Neural crest cell (in vitro differentiated cells): ENCODE results near the gene DDA1. TPM values are rescaled to one million over a fixed set of nuclear protein-coding genes. Genes with fewer than 3 reads are reported as not detected.

ENCODE experiments used
- DNase-seq: peaks from one replicate; pipeline ENCODE4 v3.0.0; 2021; ENCODE audit warnings: low read depth, mixed read lengths, low spot score
- H3K27ac Mint-ChIP-seq: one replicate; pipeline ENCODE4 v1.8.0; 2021; ENCODE audit warnings: mild to moderate bottlenecking, mixed read lengths; ENCODE audit not compliant: unreplicated experiment
- H3K27me3 Mint-ChIP-seq: 2 replicates; pipeline ENCODE4 v1.8.0; 2021; ENCODE audit warnings: low read depth, mild to moderate bottlenecking, mixed read lengths
- H3K36me3 Mint-ChIP-seq: 2 replicates; pipeline ENCODE4 v1.8.0; 2021; ENCODE audit warnings: low read depth, mild to moderate bottlenecking, mixed read lengths
- H3K4me1 Mint-ChIP-seq: 2 replicates; pipeline ENCODE4 v1.8.0; 2021; ENCODE audit warnings: mixed read lengths
- H3K4me3 Mint-ChIP-seq: one replicate; pipeline ENCODE4 v1.8.0; 2021; ENCODE audit warnings: mild to moderate bottlenecking, mixed read lengths
- H3K9me3 Mint-ChIP-seq: 2 replicates; pipeline ENCODE4 v1.8.0; 2021; ENCODE audit warnings: mixed read lengths
- CTCF ChIP-seq: fragments of 200-600 bp; sonication (generic); conservative IDR thresholded peaks from 2 replicates; pipeline ENCODE4 v1.5.0; 2021; ENCODE audit warnings: antibody characterized with exemption, mild to moderate bottlenecking
- total RNA-seq: library from RNA; stranded (reverse); gene quantifications from 2 replicates; pipeline ENCODE4 v1.2.1, GENCODE V29; 2021

DDA1 gene
- total RNA-seq, 1 donor from 2014 or later, result 44.9 TPM

GRCh38 chr19:17331045-17331558 lies 21.7 kb downstream of the DDA1 start:
- Mint-ChIP-seq H3K4me3 (peak overlapping the region; percentile 63), H3K27me3 (peaks cover 26% of the 10 kb centered on the region), H3K9me3 (no peaks in the 10 kb centered on the region), H3K27ac (no peak overlapping the region), H3K36me3 (peaks cover 11% of the 10 kb centered on the region), H3K4me1 (peaks cover 23% of the 10 kb centered on the region)
- TF ChIP-seq CTCF, result no peak
- DNase-seq, result no peak

- H3K4me3 Mint-ChIP-seq, result peak overlapping the region; percentile 83
- H3K27me3 Mint-ChIP-seq, result peaks cover 26% of the 10 kb centered on the region
- no peaks in the 10 kb centered on the region for H3K9me3 Mint-ChIP-seq
- H3K27ac Mint-ChIP-seq, result no peak overlapping the region
- peaks cover 11% of the 10 kb centered on the region for H3K36me3 Mint-ChIP-seq
- no peak for DNase-seq
- TF ChIP-seq CTCF, result no peak
- peaks cover 27% of the 10 kb centered on the region for H3K4me1 Mint-ChIP-seq
These were observed 23.0 kb downstream of the DDA1 start for GRCh38 chr19:17332360-17332676.

GRCh38 chr19:17332677-17333581 lies 23.6 kb downstream of the DDA1 start:
- no peak for DNase-seq
- Mint-ChIP-seq H3K4me1 (peaks cover 23% of the 10 kb centered on the region), H3K4me3 (peak overlapping the region; percentile 83), H3K36me3 (peaks cover 8% of the 10 kb centered on the region), H3K27me3 (peaks cover 22% of the 10 kb centered on the region), H3K9me3 (no peaks in the 10 kb centered on the region), H3K27ac (peak overlapping the region; percentile 43)
- TF ChIP-seq CTCF, result no peak

GRCh38 chr19:17333611-17334413 lies 24.4 kb downstream of the DDA1 start:
- TF ChIP-seq CTCF, result no peak
- peak overlapping the region; percentile 90 for H3K27ac Mint-ChIP-seq
- no peak for DNase-seq
- peaks cover 22% of the 10 kb centered on the region for H3K4me1 Mint-ChIP-seq
- H3K9me3 Mint-ChIP-seq, result no peaks in the 10 kb centered on the region
- peak overlapping the region; percentile 94 for H3K4me3 Mint-ChIP-seq
- peaks cover 8% of the 10 kb centered on the region for H3K36me3 Mint-ChIP-seq
- H3K27me3 Mint-ChIP-seq, result peaks cover 21% of the 10 kb centered on the region
